HG02973 (cell line): ENCODE data around the gene PEX14.

ENCODE experiments used
- ATAC-seq: cut with Tn5 transposase; IDR thresholded peaks from one replicate; pipeline ENCODE4 v1.9.1; 2021; ENCODE audit warnings: moderate library complexity; ENCODE audit not compliant: unreplicated experiment

PEX14 gene

DNA sequence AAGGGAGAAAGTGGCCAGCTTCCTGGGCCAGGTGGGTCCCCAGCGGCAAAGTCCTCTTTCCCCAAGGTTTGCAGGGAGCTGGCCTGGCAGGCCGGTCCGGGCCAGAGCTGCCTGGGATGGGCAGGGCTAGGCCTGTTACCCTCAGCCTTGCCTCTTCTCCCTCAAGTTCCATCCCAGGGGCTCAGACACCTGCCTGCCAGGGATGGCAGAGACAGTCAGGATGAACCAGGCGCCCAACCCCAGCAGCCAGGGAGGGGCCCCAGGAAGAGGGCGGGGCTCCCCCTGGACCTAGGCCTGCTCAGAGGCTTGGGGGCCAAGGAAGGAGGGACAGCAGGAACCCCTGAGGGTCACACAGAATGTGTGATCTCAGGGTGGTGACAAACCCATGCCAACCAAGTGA lies 201.1 kb downstream of the PEX14 start:
- no peak for ATAC-seq

DNA sequence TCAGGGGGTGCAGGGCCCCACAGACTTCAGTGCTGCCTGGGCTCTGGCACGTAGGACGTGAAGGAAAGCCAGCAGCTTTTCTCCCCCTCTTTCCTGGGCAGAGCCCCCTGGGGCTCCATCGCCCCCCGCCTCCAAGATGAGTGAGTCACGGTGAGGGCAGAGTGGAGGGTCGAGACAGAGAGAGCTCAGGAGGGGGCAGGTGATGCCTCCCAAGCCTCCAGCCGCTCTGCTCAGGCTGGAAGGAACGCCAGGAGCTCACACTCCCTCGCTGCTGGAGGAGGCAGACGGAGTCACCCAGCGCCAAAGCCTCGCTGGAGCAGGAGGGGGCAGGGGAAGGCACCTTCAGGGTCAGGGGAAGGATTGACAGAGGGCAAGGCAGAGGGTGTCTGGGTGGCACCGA lies 202.2 kb downstream of the PEX14 start:
- no peak for ATAC-seq

DNA sequence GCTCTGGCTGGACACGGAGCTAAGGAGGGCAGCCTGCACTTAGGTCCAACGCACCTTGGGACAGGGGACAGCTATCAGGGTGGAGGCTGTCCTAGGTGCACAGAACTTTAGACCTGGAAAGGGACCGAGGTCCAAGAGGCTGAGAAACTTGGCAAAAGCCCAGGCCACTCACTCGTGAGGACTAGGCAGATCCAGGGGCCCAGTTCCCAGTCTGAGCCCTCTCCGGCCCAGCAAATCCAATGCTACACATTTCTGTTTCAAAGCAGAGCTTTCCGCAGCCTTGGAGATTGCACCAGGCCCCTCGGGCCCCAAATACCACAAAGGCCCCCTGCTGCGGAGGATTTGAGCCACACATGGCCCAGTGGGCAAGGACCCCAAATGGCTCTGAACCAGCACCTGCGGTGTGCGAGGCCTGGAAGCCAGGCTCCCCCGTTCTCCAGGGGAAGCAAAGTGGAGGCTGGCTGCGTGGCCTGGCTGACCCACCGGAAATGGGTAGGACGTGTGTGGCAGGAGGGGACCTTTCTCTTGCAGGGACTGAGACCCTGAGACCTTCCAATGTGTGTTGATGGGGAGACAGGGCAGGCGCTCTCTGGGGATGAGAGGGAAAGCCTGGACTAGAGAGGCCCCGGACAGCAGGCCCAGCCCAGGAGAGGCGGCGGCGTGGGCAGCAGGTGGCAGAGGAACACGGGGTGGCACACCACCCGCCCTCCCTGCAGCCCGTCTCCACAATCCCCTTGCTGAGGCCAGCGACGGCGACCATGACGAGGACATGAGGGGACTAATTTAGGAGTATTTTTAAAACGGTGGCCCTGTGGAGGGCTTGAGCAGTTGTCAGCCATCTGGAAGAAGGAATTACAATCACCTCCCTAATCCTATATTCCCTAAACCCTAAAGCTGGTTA lies 203.0 kb downstream of the PEX14 start:
- no peak for ATAC-seq

DNA sequence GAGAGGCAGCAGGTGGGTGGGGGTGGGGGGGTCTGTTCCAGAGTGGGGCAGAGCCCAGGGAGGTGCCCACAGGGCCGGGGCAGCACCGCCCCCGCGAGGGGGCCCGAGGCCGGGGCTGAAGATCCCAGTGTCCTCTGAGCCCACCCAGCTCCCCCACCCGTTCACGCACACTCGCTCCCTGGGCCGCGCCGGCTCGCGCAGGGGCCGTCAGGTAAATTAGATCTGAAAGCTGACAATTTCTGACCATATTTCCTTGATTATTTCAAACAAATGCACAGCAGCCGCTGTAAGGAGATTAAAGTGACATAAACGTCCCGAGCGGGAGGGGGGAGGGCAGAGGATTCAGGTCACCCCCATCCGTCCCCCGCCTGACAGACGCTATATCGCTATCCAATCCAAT lies 203.7 kb downstream of the PEX14 start:
- ATAC-seq = no peak

DNA sequence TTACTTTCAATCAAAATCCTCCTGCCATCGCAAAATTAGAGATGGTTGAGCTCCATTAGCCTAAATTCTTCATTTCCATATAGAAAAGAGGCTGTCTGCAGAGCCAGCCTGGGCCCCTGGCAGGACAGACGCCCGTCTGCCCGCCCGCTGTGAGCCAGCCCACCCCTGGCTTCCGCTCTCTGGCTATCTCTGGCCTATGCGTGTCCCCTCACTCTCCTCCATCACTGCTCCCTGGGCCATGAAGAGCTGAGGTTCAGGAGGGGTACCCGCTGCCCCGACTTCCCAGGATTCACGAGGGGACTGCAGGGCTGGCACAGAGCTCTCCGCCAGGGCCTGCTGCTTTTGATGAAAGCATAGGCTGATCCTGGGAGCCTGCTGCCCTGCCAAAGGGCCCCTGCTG lies 204.1 kb downstream of the PEX14 start:
- ATAC-seq = no peak

DNA sequence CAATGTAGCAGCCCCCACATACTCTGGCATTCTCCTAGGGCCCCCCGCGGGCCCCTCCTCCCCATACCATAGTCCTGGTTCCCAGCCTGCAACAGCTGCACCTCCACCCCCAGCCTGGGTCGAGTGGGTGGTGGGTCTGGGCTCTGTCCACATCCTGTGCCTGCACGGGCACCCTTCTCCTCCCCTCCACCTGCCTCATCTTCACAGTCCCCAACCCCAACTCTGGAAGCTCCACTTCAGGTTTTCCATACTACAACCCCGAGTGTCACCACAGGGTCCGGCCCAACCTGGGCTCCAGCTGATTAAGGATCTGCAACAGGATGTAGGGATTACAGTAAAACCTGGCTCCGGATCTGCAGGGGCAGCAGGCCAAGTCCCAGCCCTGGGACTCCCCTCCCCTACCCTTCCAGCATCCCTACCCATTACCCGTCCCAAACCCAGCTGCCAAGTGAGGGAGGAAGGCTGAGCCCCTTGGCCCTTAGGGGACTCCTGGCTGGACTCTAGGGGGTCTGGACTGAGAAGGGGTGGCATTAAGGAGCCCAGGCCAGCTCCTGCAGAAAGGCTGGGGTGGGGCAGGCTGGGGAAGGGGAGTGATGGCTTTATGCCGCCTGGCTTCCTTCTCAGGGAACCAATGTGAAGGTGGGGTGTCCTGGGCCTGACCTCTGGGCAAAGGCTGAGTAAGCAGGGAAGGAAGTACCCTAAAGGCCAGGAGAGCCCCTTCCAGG lies 204.9 kb downstream of the PEX14 start:
- ATAC-seq = no peak
